KMS-11 (cell line): ENCODE data around the gene PRKG1.

Experiments
- H2AFZ ChIP-seq: fragments of 200-600 bp; sonication (generic); 2 replicates; pipeline ENCODE4 v1.6.1; 2016; ENCODE audit warnings: antibody characterized with exemption, mixed run types, low read depth
- H3K27ac ChIP-seq: fragments of 200-600 bp; sonication (generic); 2 replicates; pipeline ENCODE4 v1.6.1; 2016; ENCODE audit warnings: mild to moderate bottlenecking, mixed run types
- H3K27me3 ChIP-seq: fragments of 200-600 bp; sonication (generic); 2 replicates; pipeline ENCODE4 v1.6.1; 2017; ENCODE audit warnings: mild to moderate bottlenecking, low read depth, mixed run types, moderate library complexity; ENCODE audit not compliant: insufficient read depth
- H3K36me3 ChIP-seq: fragments of 200-600 bp; sonication (generic); 2 replicates; pipeline ENCODE4 v1.6.1; 2017; ENCODE audit warnings: mild to moderate bottlenecking, mixed run types; ENCODE audit not compliant: insufficient read depth
- H3K4me1 ChIP-seq: fragments of 200-600 bp; sonication (generic); 2 replicates; pipeline ENCODE4 v1.6.1; 2016; ENCODE audit warnings: mild to moderate bottlenecking, low read depth, mixed run types; ENCODE audit not compliant: poor library complexity, severe bottlenecking
- H3K4me2 ChIP-seq: fragments of 200-600 bp; sonication (generic); 2 replicates; pipeline ENCODE4 v1.7.0; 2016; ENCODE audit warnings: mild to moderate bottlenecking, mixed run types
- H3K4me3 ChIP-seq: fragments of 200-600 bp; sonication (generic); IDR thresholded peaks from 2 replicates; pipeline ENCODE4 v1.6.1; 2017; ENCODE audit warnings: low read depth, low read length, mixed read lengths; ENCODE audit not compliant: insufficient read depth
- H3K79me2 ChIP-seq: fragments of 200-600 bp; sonication (generic); 2 replicates; pipeline ENCODE4 v1.6.1; 2016; ENCODE audit warnings: low read depth, mixed run types; ENCODE audit not compliant: insufficient read depth
- H3K9ac ChIP-seq: fragments of 200-600 bp; sonication (generic); 2 replicates; pipeline ENCODE4 v1.6.1; 2016; ENCODE audit warnings: mild to moderate bottlenecking, mixed run types
- H4K20me1 ChIP-seq: fragments of 200-600 bp; sonication (generic); 2 replicates; pipeline ENCODE4 v1.6.1; 2016; ENCODE audit warnings: mild to moderate bottlenecking, mixed run types; ENCODE audit not compliant: insufficient read depth
- TF ChIP-seq, protein P1 (sequence below): fragments of 200-600 bp; sonication (generic); conservative IDR thresholded peaks from 2 replicates; pipeline ENCODE4 v1.6.1; 2017; ENCODE audit warnings: low read depth, mild to moderate bottlenecking, antibody characterized with exemption, low read length, moderate library complexity, mixed read lengths

Gene PRKG1

DNA sequence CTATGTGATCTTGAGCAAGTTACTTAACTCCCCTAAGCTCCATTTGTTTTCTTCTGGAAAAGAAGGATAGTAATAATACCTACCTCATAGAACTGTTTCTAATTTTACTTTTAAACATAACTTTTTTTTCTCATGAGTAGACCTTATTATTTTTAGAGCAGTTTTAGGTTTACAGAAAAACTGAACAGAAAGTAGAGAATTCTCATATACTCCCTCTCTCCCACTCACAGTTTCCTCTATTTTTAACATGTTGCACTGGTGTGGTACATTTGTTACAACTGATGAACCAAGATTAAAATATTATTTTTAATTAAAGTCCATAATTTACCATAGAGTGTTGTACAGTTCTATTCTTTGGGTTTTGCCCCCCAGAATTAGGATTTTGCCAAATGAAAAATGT lies 846.4 kb downstream of the PRKG1 start:
- no peak overlapping the region for H3K4me2 ChIP-seq
- H3K4me3 ChIP-seq, result no peak overlapping the region
- H3K27me3 ChIP-seq, result no peaks in the 10 kb centered on the region
- TF ChIP-seq, protein P1, sequence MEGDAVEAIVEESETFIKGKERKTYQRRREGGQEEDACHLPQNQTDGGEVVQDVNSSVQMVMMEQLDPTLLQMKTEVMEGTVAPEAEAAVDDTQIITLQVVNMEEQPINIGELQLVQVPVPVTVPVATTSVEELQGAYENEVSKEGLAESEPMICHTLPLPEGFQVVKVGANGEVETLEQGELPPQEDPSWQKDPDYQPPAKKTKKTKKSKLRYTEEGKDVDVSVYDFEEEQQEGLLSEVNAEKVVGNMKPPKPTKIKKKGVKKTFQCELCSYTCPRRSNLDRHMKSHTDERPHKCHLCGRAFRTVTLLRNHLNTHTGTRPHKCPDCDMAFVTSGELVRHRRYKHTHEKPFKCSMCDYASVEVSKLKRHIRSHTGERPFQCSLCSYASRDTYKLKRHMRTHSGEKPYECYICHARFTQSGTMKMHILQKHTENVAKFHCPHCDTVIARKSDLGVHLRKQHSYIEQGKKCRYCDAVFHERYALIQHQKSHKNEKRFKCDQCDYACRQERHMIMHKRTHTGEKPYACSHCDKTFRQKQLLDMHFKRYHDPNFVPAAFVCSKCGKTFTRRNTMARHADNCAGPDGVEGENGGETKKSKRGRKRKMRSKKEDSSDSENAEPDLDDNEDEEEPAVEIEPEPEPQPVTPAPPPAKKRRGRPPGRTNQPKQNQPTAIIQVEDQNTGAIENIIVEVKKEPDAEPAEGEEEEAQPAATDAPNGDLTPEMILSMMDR, result no peak
- no peak overlapping the region for H3K9ac ChIP-seq
- no peak overlapping the region for H2AFZ ChIP-seq
- no peaks in the 10 kb centered on the region for H3K79me2 ChIP-seq
- H3K4me1 ChIP-seq, result peaks cover 14% of the 10 kb centered on the region
- no peaks in the 10 kb centered on the region for H4K20me1 ChIP-seq
- H3K27ac ChIP-seq, result no peak overlapping the region
- H3K36me3 ChIP-seq, result no peaks in the 10 kb centered on the region

GRCh38 chr10:51924359-51924758 lies 850.1 kb downstream of the PRKG1 start:
- Histone ChIP-seq H3K9ac (no peak overlapping the region), H3K79me2 (no peaks in the 10 kb centered on the region), H4K20me1 (no peaks in the 10 kb centered on the region), H3K27ac (no peak overlapping the region), H3K4me1 (peaks cover under 1% of the 10 kb centered on the region), H3K36me3 (no peaks in the 10 kb centered on the region), H2AFZ (no peak overlapping the region), H3K27me3 (no peaks in the 10 kb centered on the region), H3K4me3 (no peak overlapping the region), H3K4me2 (no peak overlapping the region)
- TF ChIP-seq, protein P1, result no peak

DNA sequence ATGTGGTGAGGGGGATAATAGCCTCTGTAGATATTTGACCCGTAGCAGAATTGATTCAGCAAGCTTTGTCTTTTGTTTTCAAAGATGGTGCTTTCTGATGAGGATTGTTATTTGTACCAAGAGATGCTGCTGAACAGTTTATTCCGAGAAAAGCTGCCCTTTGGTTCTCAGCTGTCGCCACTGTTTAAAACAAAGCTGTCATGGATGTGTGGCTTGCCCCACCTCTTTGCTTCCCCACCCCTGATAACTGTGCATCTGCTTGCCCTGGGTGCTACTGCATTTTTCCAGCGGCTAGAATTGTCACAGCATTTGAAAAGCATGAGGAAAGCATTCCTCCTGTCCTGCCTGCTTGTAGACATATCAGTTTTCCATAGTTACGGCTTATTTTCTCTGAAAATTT lies 852.0 kb downstream of the PRKG1 start:
- Histone ChIP-seq H3K4me1 (no peaks in the 10 kb centered on the region), H3K36me3 (no peaks in the 10 kb centered on the region), H3K27me3 (no peaks in the 10 kb centered on the region), H3K4me3 (no peak overlapping the region), H4K20me1 (no peaks in the 10 kb centered on the region), H2AFZ (no peak overlapping the region), H3K9ac (no peak overlapping the region), H3K27ac (no peak overlapping the region), H3K4me2 (no peak overlapping the region), H3K79me2 (no peaks in the 10 kb centered on the region)
- TF ChIP-seq, protein P1, result no peak

- Histone ChIP-seq H3K4me3 (no peak overlapping the region), H3K4me2 (no peak overlapping the region), H4K20me1 (no peaks in the 10 kb centered on the region), H3K4me1 (no peaks in the 10 kb centered on the region), H3K36me3 (no peaks in the 10 kb centered on the region), H3K9ac (no peak overlapping the region), H2AFZ (no peak overlapping the region), H3K27ac (no peak overlapping the region), H3K27me3 (no peaks in the 10 kb centered on the region), H3K79me2 (no peaks in the 10 kb centered on the region)
- TF ChIP-seq, protein P1, result no peak
Measured at GRCh38 chr10:51928162-51928561, 853.9 kb downstream of the PRKG1 start.

- no peak overlapping the region for H3K4me3 ChIP-seq
- no peaks in the 10 kb centered on the region for H3K4me1 ChIP-seq
- no peaks in the 10 kb centered on the region for H4K20me1 ChIP-seq
- no peaks in the 10 kb centered on the region for H3K79me2 ChIP-seq
- no peaks in the 10 kb centered on the region for H3K27me3 ChIP-seq
- H3K9ac ChIP-seq, result no peak overlapping the region
- no peak overlapping the region for H2AFZ ChIP-seq
- TF ChIP-seq, protein P1, result no peak
- no peak overlapping the region for H3K27ac ChIP-seq
- no peak overlapping the region for H3K4me2 ChIP-seq
- no peaks in the 10 kb centered on the region for H3K36me3 ChIP-seq
Measured at GRCh38 chr10:51932530-51932929, 858.2 kb downstream of the PRKG1 start.
